Gastrocnemius medialis (tissue), 4 donors: Measurements from ENCODE around the gene CDK5RAP3. TPM values are rescaled to one million over a fixed set of nuclear protein-coding genes. Genes with fewer than 3 reads are reported as not detected.

Source experiments
- ATAC-seq, 2 donors: fragments of 150-250 bp; one replicate each; pipeline ENCODE4 v1.9.1; 2016
- DNase-seq, 2 donors: peaks; one replicate each; pipeline ENCODE4 v3.0.0-alpha.2; 2019
- H3K27ac ChIP-seq, 4 donors: fragments of 200-600 bp; sonication (generic); 1 replicate in 1 of 4; 2 replicates in 3 of 4; pipeline ENCODE4 v1.5.1; 2016 to 2018; ENCODE audit warnings: mild to moderate bottlenecking in 2 of 4, moderate library complexity in 1 of 4
- H3K27me3 ChIP-seq, 3 donors: fragments of 200-600 bp; sonication (generic) in 2 of 3; 1 replicate in 1 of 3; 2 replicates in 2 of 3; pipeline versions ENCODE4 v1.5.1 to v1.6.0; 2016 to 2019; ENCODE audit warnings: mild to moderate bottlenecking in 1 of 3, moderate library complexity in 1 of 3
- H3K36me3 ChIP-seq, 2 donors: fragments of 200-600 bp; sonication (generic) in 1 of 2; one replicate each; pipeline ENCODE4 v1.5.1; 2017 to 2018
- H3K4me1 ChIP-seq, 2 donors: fragments of 200-600 bp; sonication (generic) in 1 of 2; one replicate each; pipeline ENCODE4 v1.5.1; 2016 to 2017; ENCODE audit warnings: mild to moderate bottlenecking in 2 of 2
- H3K4me3 ChIP-seq, 4 donors: fragments of 200-600 bp; sonication (generic) in 3 of 4; 1 replicate in 1 of 4; 2 replicates in 3 of 4; pipeline ENCODE4 v1.5.1; 2016 to 2019; ENCODE audit warnings: mild to moderate bottlenecking in 2 of 4
- H3K9me3 ChIP-seq, 3 donors: fragments of 200-600 bp; sonication (generic) in 2 of 3; 1 replicate in 1 of 3; 2 replicates in 2 of 3; pipeline ENCODE4 v1.5.1; 2016 to 2019
- CTCF ChIP-seq, 5 experiments: fragments of 450-650 bp in 3 of 5; fragments of 200-600 bp in 2 of 5; sonication (generic) in 2 of 5; IDR thresholded peaks in 4 of 5; conservative IDR thresholded peaks in 1 of 5; 1 replicate in 4 of 5; 2 replicates in 1 of 5; pipeline ENCODE4 v1.5.1; 2016 to 2019; ENCODE audit warnings: antibody characterized with exemption in 5 of 5, mild to moderate bottlenecking in 3 of 5, moderate library complexity in 3 of 5
- POLR2A ChIP-seq, 2 donors: fragments of 450-650 bp; IDR thresholded peaks; one replicate each; pipeline ENCODE4 v1.6.1; 2017; ENCODE audit warnings: antibody characterized with exemption in 2 of 2, mild to moderate bottlenecking in 2 of 2, moderate library complexity in 2 of 2
- in situ Hi-C, 4 donors: fragments of 200-750 bp; cut with MboI; loops; one replicate each; pipeline versions ENCODE4 v1.15.0 to v1.8.0; 2017; ENCODE audit warnings: low sequenced_read_pairs in 4 of 4
- intact Hi-C: fragments of 100-400 bp; cut with DNase I; formaldehyde crosslinking; loops from one replicate; pipeline ENCODE4 v1.15.1; 2023; ENCODE audit warnings: low total_unique reads
- total RNA-seq, 4 donors: library from RNA; depleted of rRNA; stranded (reverse); fragments of >200 nt; gene quantifications; one replicate each; pipeline versions ENCODE4 v1.1.0 to v1.2.3, GENCODE V29; 2016

Gene CDK5RAP3
- total RNA-seq, 4 donors from 2014 or later = 14.2 to 35.9 (median 27.8) TPM

- H3K27ac ChIP-seq = peak overlapping the region in 1 of 4 donors; percentile 29
- H3K4me1 ChIP-seq = peaks cover 0 to 8% of the 10 kb centered on the region in 2 donors
- H3K27me3 ChIP-seq = peaks cover 0 to 2% (median 0%) of the 10 kb centered on the region in 3 donors
- H3K36me3 ChIP-seq = no peaks in the 10 kb centered on the region
- no peaks in the 10 kb centered on the region for H3K9me3 ChIP-seq
- H3K4me3 ChIP-seq = no peak overlapping the region
- in situ Hi-C loops (no loop called here), intact Hi-C loops (no loop called here)
- TF ChIP-seq POLR2A (IDR thresholded peaks at IDR 0.05) = no peak
- TF ChIP-seq CTCF (IDR thresholded peaks at IDR 0.05 in 4 of 5, conservative IDR thresholded peaks at IDR 0.05 in 1 of 5) = no peak
- DNase-seq (no peak), ATAC-seq (peak; percentile 62 to 66)
These were observed 31.5 kb downstream of the CDK5RAP3 start for GRCh38 chr17:48002266-48002915.

- no peaks in the 10 kb centered on the region for H3K9me3 ChIP-seq
- ATAC-seq = no peak
- no peak for DNase-seq
- intact Hi-C loops = no loop called here
- peaks cover 0 to 8% of the 10 kb centered on the region in 2 donors for H3K4me1 ChIP-seq
- H3K27ac ChIP-seq = no peak overlapping the region
- H3K27me3 ChIP-seq = peaks cover 0 to 2% (median 2%) of the 10 kb centered on the region in 3 donors
- no peak overlapping the region for H3K4me3 ChIP-seq
- TF ChIP-seq POLR2A (IDR thresholded peaks at IDR 0.05) = no peak
- no peak for TF ChIP-seq CTCF (IDR thresholded peaks at IDR 0.05 in 4 of 5, conservative IDR thresholded peaks at IDR 0.05 in 1 of 5)
- in situ Hi-C loops = no loop called here
- no peaks in the 10 kb centered on the region for H3K36me3 ChIP-seq
These were observed 32.1 kb downstream of the CDK5RAP3 start for GRCh38 chr17:48002916-48003416.

GRCh38 chr17:48003417-48004151 is 32.7 kb downstream of the CDK5RAP3 start:
- Histone ChIP-seq H3K27me3 (peaks cover 0 to 7% (median 0%) of the 10 kb centered on the region in 3 donors), H3K27ac (no peak overlapping the region), H3K36me3 (no peaks in the 10 kb centered on the region), H3K4me1 (peaks cover 0 to 8% of the 10 kb centered on the region in 2 donors), H3K9me3 (no peaks in the 10 kb centered on the region), H3K4me3 (no peak overlapping the region)
- TF ChIP-seq CTCF (IDR thresholded peaks at IDR 0.05 in 4 of 5, conservative IDR thresholded peaks at IDR 0.05 in 1 of 5) (no peak), POLR2A (IDR thresholded peaks at IDR 0.05) (no peak)
- in situ Hi-C loops = no loop called here
- DNase-seq (no peak), ATAC-seq (no peak)
- intact Hi-C loops = no loop called here

- H3K9me3 ChIP-seq = no peaks in the 10 kb centered on the region
- no peak overlapping the region for H3K27ac ChIP-seq
- H3K4me3 ChIP-seq = no peak overlapping the region
- TF ChIP-seq CTCF (IDR thresholded peaks at IDR 0.05 in 4 of 5, conservative IDR thresholded peaks at IDR 0.05 in 1 of 5) (no peak), POLR2A (IDR thresholded peaks at IDR 0.05) (no peak)
- DNase-seq (no peak), ATAC-seq (no peak)
- in situ Hi-C loops = no loop called here
- H3K36me3 ChIP-seq = no peaks in the 10 kb centered on the region
- peaks cover 0 to 11% (median 5%) of the 10 kb centered on the region in 3 donors for H3K27me3 ChIP-seq
- peaks cover 0 to 8% of the 10 kb centered on the region in 2 donors for H3K4me1 ChIP-seq
- intact Hi-C loops = no loop called here
These were observed 34.1 kb downstream of the CDK5RAP3 start for GRCh38 chr17:48004983-48005382.
